K562 (cell line): Measurements from ENCODE around the gene ATAD3B. TPM values are rescaled to one million over a fixed set of nuclear protein-coding genes. Genes with fewer than 3 reads are reported as not detected.

Experiments
- C11orf30 ChIP-seq: fragments of 450-650 bp; IDR thresholded peaks from 2 replicates; pipeline ENCODE4 v1.6.1; 2016; ENCODE audit warnings: low read depth, mild to moderate bottlenecking
- CBX2 ChIP-seq: fragments of 200-600 bp; sonication (generic); IDR thresholded peaks from one replicate; pipeline ENCODE4 v1.6.1; 2012; ENCODE audit warnings: mild to moderate bottlenecking, low read length, inconsistent platforms; ENCODE audit not compliant: insufficient read depth, poor library complexity, severe bottlenecking
- DIDO1 ChIP-seq: fragments of 450-650 bp; IDR thresholded peaks from 2 replicates; pipeline ENCODE4 v1.6.1; 2016; ENCODE audit warnings: low read depth, missing biosample characterization, missing genetic modification characterization
- DLX4 ChIP-seq: fragments of 250-450 bp; sonication (Bioruptor Pico); IDR thresholded peaks from 2 replicates; pipeline ENCODE4 v1.6.1; 2021; ENCODE audit warnings: mild to moderate bottlenecking
- ERF ChIP-seq: fragments of 450-650 bp; formaldehyde crosslinking; IDR thresholded peaks from 2 replicates; pipeline ENCODE4 v1.4.0; 2020; ENCODE audit warnings: mild to moderate bottlenecking, mixed read lengths
- ETV5 ChIP-seq: sonication (generic); formaldehyde crosslinking; IDR thresholded peaks from 2 replicates; pipeline ENCODE4 v1.4.0; 2020; ENCODE audit warnings: low read depth, mild to moderate bottlenecking, missing genetic modification reagents
- GABPB1 ChIP-seq: sonication (generic); formaldehyde crosslinking; IDR thresholded peaks from 2 replicates; pipeline ENCODE4 v1.8.0; 2022; ENCODE audit warnings: mild to moderate bottlenecking, missing genetic modification reagents
- GTF2F1 ChIP-seq: IDR thresholded peaks from 2 replicates; pipeline ENCODE4 v1.6.1; 2011; ENCODE audit warnings: low read depth, low read length, improper control_type of control experiment
- HDGF ChIP-seq: fragments of 450-650 bp; IDR thresholded peaks from 2 replicates; pipeline ENCODE4 v1.6.1; 2016
- HINFP ChIP-seq: fragments of 450-650 bp; conservative IDR thresholded peaks from 2 replicates; pipeline ENCODE4 v1.6.1; 2016; ENCODE audit warnings: missing genetic modification characterization, low read depth, mild to moderate bottlenecking, control low read depth, missing compliant biosample characterization
- HLTF ChIP-seq: fragments of 450-650 bp; IDR thresholded peaks from 2 replicates; pipeline ENCODE4 v1.6.1; 2016
- HMG20B ChIP-seq: fragments of 250-450 bp; sonication (Bioruptor Pico); IDR thresholded peaks from 2 replicates; pipeline ENCODE4 v1.5.0; 2021; ENCODE audit warnings: mild to moderate bottlenecking
- MTA3 ChIP-seq: fragments of 450-650 bp; formaldehyde crosslinking; IDR thresholded peaks from 2 replicates; pipeline ENCODE4 v1.6.1; 2017; ENCODE audit warnings: mild to moderate bottlenecking, borderline replicate concordance
- MYNN ChIP-seq, 2 experiments: sonication (generic); formaldehyde crosslinking in 1 of 2; IDR thresholded peaks; 2 replicates each; pipeline versions ENCODE4 v1.5.0 to v1.6.1; 2016 to 2020; ENCODE audit warnings: antibody characterized with exemption in 1 of 2, missing genetic modification reagents in 1 of 2
- NUFIP1 ChIP-seq: fragments of 450-650 bp; IDR thresholded peaks from 2 replicates; pipeline ENCODE4 v1.6.1; 2018; ENCODE audit not compliant: partially characterized antibody
- PHF20 ChIP-seq: fragments of 450-650 bp; IDR thresholded peaks from 2 replicates; pipeline ENCODE4 v1.6.1; 2018; ENCODE audit not compliant: partially characterized antibody
- POLR3G ChIP-seq: IDR thresholded peaks from 2 replicates; pipeline ENCODE4 v1.6.1; 2011; ENCODE audit not compliant: insufficient read length, insufficient replicate concordance; ENCODE audit errors: extremely low read depth
- RBM15 ChIP-seq: fragments of 200-400 bp; formaldehyde crosslinking; IDR thresholded peaks from 2 replicates; pipeline ENCODE4 v1.6.1; 2018; ENCODE audit warnings: mild to moderate bottlenecking, low read length, moderate library complexity; ENCODE audit not compliant: insufficient read depth
- RBM22 ChIP-seq: fragments of 200-400 bp; formaldehyde crosslinking; IDR thresholded peaks from 2 replicates; pipeline ENCODE4 v1.6.1; 2018; ENCODE audit warnings: low read length, low read depth; ENCODE audit not compliant: poor library complexity, severe bottlenecking
- SMARCA5 ChIP-seq: fragments of 450-650 bp; IDR thresholded peaks from 2 replicates; pipeline ENCODE4 v1.6.1; 2016
- SOX6 ChIP-seq: fragments of 450-650 bp; IDR thresholded peaks from 2 replicates; pipeline ENCODE4 v1.6.1; 2014; ENCODE audit warnings: mild to moderate bottlenecking
- SP1 ChIP-seq: sonication (generic); formaldehyde crosslinking; IDR thresholded peaks from 2 replicates; pipeline ENCODE4 v1.8.1; 2022; ENCODE audit warnings: mild to moderate bottlenecking, missing genetic modification reagents
- USF1 ChIP-seq: sonication (generic); formaldehyde crosslinking; IDR thresholded peaks from 2 replicates; pipeline ENCODE4 v1.9.0; 2022; ENCODE audit warnings: mild to moderate bottlenecking, missing genetic modification reagents
- ZBTB43 ChIP-seq: sonication (generic); formaldehyde crosslinking; IDR thresholded peaks from 2 replicates; pipeline ENCODE4 v1.8.0; 2023; ENCODE audit warnings: mild to moderate bottlenecking, missing genetic modification reagents
- ZFP1 ChIP-seq: fragments of 450-650 bp; formaldehyde crosslinking; IDR thresholded peaks from 2 replicates; pipeline ENCODE4 v1.4.0; 2020; ENCODE audit warnings: mild to moderate bottlenecking, mixed read lengths
- ZNF717 ChIP-seq: fragments of 250-450 bp; sonication (Bioruptor Pico); IDR thresholded peaks from 2 replicates; pipeline ENCODE4 v1.5.0; 2021
- ZNF778 ChIP-seq: fragments of 450-650 bp; formaldehyde crosslinking; IDR thresholded peaks from 2 replicates; pipeline ENCODE4 v1.4.0; 2020; ENCODE audit warnings: mild to moderate bottlenecking, moderate library complexity
- ZNF780A ChIP-seq: fragments of 250-450 bp; sonication (Bioruptor Pico); IDR thresholded peaks from 2 replicates; pipeline ENCODE4 v1.5.0; 2021; ENCODE audit warnings: mild to moderate bottlenecking
- polyA plus RNA-seq, 8 experiments: library from polyadenylated mRNA; depleted of rRNA in 4 of 8; stranded (reverse) in 5 of 8; unstranded in 3 of 8; fragments of >200 nt; fragmentation: Nextera tagmentation in 2 of 8; fragmentation: Illumina TruSeq in 1 of 8; extraction: Ambion mirVana in 2 of 8; extraction: Trizol in 1 of 8; gene quantifications; 2 replicates each; pipeline versions ENCODE4 v1.2.1 to v1.2.3, GENCODE V29; 2011 to 2014; ENCODE audit warnings: inconsistent platforms in 1 of 8, missing spikeins in 1 of 8
- total RNA-seq, 7 experiments: library from RNA; depleted of rRNA in 6 of 7; stranded (reverse); fragments of >200 nt in 6 of 7; fragmentation: Illumina TruSeq in 2 of 7; extraction: Trizol in 2 of 7; gene quantifications; 2 replicates each; pipeline versions ENCODE4 v1.2.1 to v1.2.3, GENCODE V29; 2011 to 2021; ENCODE audit warnings: low replicate concordance in 1 of 7

Gene ATAD3B
- total and polyA plus RNA-seq, 9 of the 15 experiments (the other 6 are each of a cell fraction or from before 2014, with no cell fraction given): 0.07 to 113 (median 27.7) TPM

GRCh38 chr1:1511533-1512285 is 40.1 kb downstream of the ATAD3B start, which contains the start of gene ATAD3A (continued):
- no peak; the same call in 1 of the 2 replicates for TF ChIP-seq ZBTB43
- peak; percentile 57; the same call in 1 of the 2 replicates for TF ChIP-seq USF1 (CRISPR knock-in tag)
- peak; percentile 77; the same call in 1 of the 2 replicates for TF ChIP-seq DIDO1 (tag)
- TF ChIP-seq GTF2F1: peak; percentile 74; the same call in 1 of the 2 replicates
- no peak for TF ChIP-seq HMG20B (CRISPR knock-in tag)
- no peak for TF ChIP-seq ZFP1 (CRISPR knock-in tag)
- TF ChIP-seq GABPB1: peak; percentile 91
- peak; percentile 91 for TF ChIP-seq PHF20
- TF ChIP-seq ZNF778 (CRISPR knock-in tag): no peak
- peak; percentile 100 for TF ChIP-seq MTA3
- TF ChIP-seq CBX2: no peak
- TF ChIP-seq ZNF717 (CRISPR knock-in tag): no peak
- no peak for TF ChIP-seq HDGF
- TF ChIP-seq ETV5 (CRISPR knock-in tag): peak; percentile 77; the same call in 1 of the 2 replicates
- no peak for TF ChIP-seq RBM15
- TF ChIP-seq POLR3G: no peak
- peak; percentile 93 for TF ChIP-seq SP1 (CRISPR knock-in tag)
- TF ChIP-seq NUFIP1: no peak
- TF ChIP-seq ERF: peak; percentile 77; the same call in 1 of the 2 replicates
- TF ChIP-seq DLX4 (CRISPR knock-in tag): no peak
- TF ChIP-seq RBM22: peak; percentile 83
- TF ChIP-seq C11orf30: peak; percentile 99
- no peak for TF ChIP-seq SMARCA5
- no peak for TF ChIP-seq HINFP (tag)
- TF ChIP-seq ZNF780A (CRISPR knock-in tag): no peak
- peak; percentile 74 for TF ChIP-seq SOX6
- TF ChIP-seq MYNN (IDR thresholded peaks at IDR 0.05): no peak
- TF ChIP-seq MYNN (CRISPR knock-in tag; IDR thresholded peaks at IDR 0.05): no peak
- peak; percentile 72; the same call in 1 of the 2 replicates for TF ChIP-seq HLTF
